ENCODE data around the gene PTAFR.
A peak's percentile ranks its signal among the peaks of the same experiment; 100 is the strongest.

The PTAFR gene

GRCh38 chr1:28112388-28113241 is 63.9 kb downstream of the PTAFR start:
- DNase-seq, result peak; percentile 39

GRCh38 chr1:28111157-28111556 is 65.3 kb downstream of the PTAFR start:
- peak; percentile 83 for DNase-seq

- DNase-seq, result no peak
These were observed 65.9 kb downstream of the PTAFR start for GRCh38 chr1:28110555-28110954.

GRCh38 chr1:28109639-28110038 is 66.9 kb downstream of the PTAFR start:
- DNase-seq, result no peak

GRCh38 chr1:28108001-28108400 is 68.5 kb downstream of the PTAFR start:
- DNase-seq, result no peak

GRCh38 chr1:28104866-28105467 is 71.5 kb downstream of the PTAFR start:
- DNase-seq, result no peak

- no peak for DNase-seq
These were observed 74.3 kb downstream of the PTAFR start for GRCh38 chr1:28102189-28102588.

GRCh38 chr1:28099050-28099769 is 77.3 kb downstream of the PTAFR start:
- DNase-seq, result no peak
